ENCODE results near the gene DDC.

DNA sequence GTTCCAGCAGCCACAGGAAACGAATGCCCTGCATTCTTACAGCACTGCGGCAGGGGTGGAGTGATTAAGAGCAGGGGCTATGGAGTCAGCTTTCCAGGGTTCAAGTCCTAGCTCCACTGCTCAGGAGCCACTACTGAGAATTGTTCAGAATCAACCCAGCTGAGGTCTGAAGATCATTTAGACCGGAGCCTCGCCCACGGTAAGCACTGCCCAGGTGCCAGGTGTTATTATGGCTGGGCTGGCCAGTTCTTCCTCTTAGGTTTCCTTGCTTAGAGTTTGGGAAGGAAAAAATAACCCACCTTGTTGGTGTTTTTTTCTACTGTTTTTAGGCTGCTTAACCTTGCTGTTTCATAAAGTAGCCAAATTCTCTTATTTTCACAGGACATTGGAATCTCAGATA, 110.2 kb downstream of the DDC start:
- TF ChIP-seq CTCF (IDR thresholded peaks at IDR 0.05) (no peak), POLR2A (IDR thresholded peaks at IDR 0.05) (no peak)

All from ovary (tissue), 3 donors.